HG03064 (cell line): Measurements from ENCODE around the gene EDNRA.

Experiments used
- ATAC-seq: cut with Tn5 transposase; IDR thresholded peaks from one replicate; pipeline ENCODE4 v1.9.1; 2021; ENCODE audit warnings: low read depth; ENCODE audit not compliant: unreplicated experiment

Gene EDNRA

GRCh38 chr4:147535124-147535523, 54.2 kb downstream of the EDNRA start:
- no peak for ATAC-seq

- no peak for ATAC-seq
Measured at GRCh38 chr4:147538711-147539110, 57.8 kb downstream of the EDNRA start.

- ATAC-seq: no peak
Measured at GRCh38 chr4:147539959-147540358, 59.1 kb downstream of the EDNRA start.

- ATAC-seq: no peak
Measured at GRCh38 chr4:147542229-147542990, 61.5 kb downstream of the EDNRA start.

- ATAC-seq: no peak
Measured at GRCh38 chr4:147543034-147543433, 62.1 kb downstream of the EDNRA start.

GRCh38 chr4:147546349-147546748, 65.5 kb downstream of the EDNRA start:
- ATAC-seq: no peak

GRCh38 chr4:147547314-147548056, 66.6 kb downstream of the EDNRA start:
- no peak for ATAC-seq

- ATAC-seq: no peak
Measured at GRCh38 chr4:147548256-147548655, 67.4 kb downstream of the EDNRA start.

- ATAC-seq: peak; percentile 53
Measured at GRCh38 chr4:147550626-147551246, 69.8 kb downstream of the EDNRA start.

GRCh38 chr4:147560625-147561024, 79.7 kb downstream of the EDNRA start:
- ATAC-seq: no peak

- no peak for ATAC-seq
Measured at GRCh38 chr4:147566762-147567161, 85.9 kb downstream of the EDNRA start.

- ATAC-seq: no peak
Measured at GRCh38 chr4:147567276-147567675, 86.4 kb downstream of the EDNRA start.

GRCh38 chr4:147570616-147571015, 89.7 kb downstream of the EDNRA start:
- ATAC-seq: no peak

GRCh38 chr4:147571036-147571770, 90.3 kb downstream of the EDNRA start:
- ATAC-seq: no peak

GRCh38 chr4:147576084-147576483, 95.2 kb downstream of the EDNRA start:
- no peak for ATAC-seq

- no peak for ATAC-seq
Measured at GRCh38 chr4:147578051-147578476, 97.2 kb downstream of the EDNRA start.

- ATAC-seq: no peak
Measured at GRCh38 chr4:147578593-147578992, 97.7 kb downstream of the EDNRA start.

GRCh38 chr4:147580396-147580795, 99.5 kb downstream of the EDNRA start:
- ATAC-seq: no peak

- no peak for ATAC-seq
Measured at GRCh38 chr4:147581606-147582350, 100.9 kb downstream of the EDNRA start.

GRCh38 chr4:147582386-147583060, 101.6 kb downstream of the EDNRA start:
- ATAC-seq: no peak
